ENCODE data around the gene NCOA1. TPM values are rescaled to one million over a fixed set of nuclear protein-coding genes. Genes with fewer than 3 reads are reported as not detected.

NCOA1 gene
- total RNA-seq, 8 experiments from 2014 or later: 18.7 to 65.8 (median 22.0) TPM

Other genes with a start within 250 kb of the NCOA1 start
- 10 to 100 TPM in 4 of 8 experiments, 1 to 10 TPM in 4; 5.1 to 41.5 (median 14.3) TPM for gene ITSN2, start 130.7 kb upstream of the NCOA1 start, total RNA-seq